HG02571 (cell line): ENCODE measurements around the gene ZNF862.

Source experiments
- ATAC-seq: cut with Tn5 transposase; IDR thresholded peaks from one replicate; pipeline ENCODE4 v1.9.1; 2021; ENCODE audit warnings: mild to moderate bottlenecking, moderate library complexity; ENCODE audit not compliant: unreplicated experiment

ZNF862 gene

DNA sequence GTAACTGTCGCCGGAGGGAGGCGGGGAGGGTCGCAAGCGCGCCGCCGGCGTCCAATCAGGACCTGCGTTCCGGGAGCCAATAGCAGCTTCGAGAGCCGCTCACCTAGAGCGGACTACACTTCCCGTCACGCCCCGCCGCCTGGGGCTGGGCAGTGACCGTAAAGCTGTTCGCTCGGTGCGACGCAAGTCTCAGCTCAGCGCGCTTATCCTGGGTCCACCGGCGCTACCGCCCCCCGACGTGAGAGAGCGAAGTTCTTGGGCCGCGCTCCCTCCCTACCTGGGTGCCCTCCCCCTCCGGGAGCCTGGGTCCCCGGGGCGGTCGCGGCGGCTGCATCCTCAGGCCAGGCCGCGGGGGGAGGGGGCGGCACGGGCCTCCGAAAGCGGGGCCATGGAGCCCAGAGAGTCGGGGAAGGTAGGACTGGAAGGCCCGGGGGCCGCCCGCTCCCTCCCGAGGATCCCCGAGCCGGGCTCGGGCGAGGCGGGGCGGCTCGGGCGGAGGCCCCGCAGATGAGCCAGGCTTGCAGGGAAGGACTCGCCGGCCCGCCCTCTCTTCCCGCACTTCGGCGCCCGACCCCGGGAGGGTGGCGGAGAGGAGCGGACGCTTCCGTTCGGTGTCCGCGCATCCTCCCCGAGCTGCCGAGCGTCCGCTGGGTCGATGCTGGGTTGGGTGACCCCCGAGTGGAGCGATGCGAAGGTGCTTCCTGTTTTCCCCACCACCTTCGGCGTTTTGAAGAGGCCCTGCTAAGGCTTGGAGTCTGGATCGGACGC lies at the start of gene ZNF862:
Gene ZNF862 (plus strand): TSS at position 152 of the 768 bp plus-strand sequence. CDS start 237 bp downstream, at position 389.
- peak; percentile 99 for ATAC-seq

DNA sequence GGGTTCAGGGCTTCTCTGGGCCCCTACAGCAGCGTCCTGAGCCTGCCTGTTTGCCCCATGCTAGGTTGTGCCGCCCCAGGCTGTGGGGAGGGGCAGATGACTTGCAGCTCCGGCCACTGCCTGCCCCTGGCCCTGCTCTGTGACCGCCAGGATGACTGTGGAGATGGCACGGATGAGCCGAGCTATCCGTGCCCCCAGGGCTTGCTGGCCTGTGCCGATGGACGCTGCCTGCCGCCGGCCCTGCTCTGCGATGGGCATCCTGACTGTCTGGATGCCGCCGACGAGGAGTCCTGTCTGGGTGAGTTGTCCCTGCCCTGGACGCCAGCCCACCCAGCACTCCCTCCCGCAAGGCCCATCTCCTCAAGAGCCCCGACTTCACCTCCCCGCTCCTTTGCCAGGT lies 49.1 kb upstream of the ZNF862 start:
- ATAC-seq = no peak

DNA sequence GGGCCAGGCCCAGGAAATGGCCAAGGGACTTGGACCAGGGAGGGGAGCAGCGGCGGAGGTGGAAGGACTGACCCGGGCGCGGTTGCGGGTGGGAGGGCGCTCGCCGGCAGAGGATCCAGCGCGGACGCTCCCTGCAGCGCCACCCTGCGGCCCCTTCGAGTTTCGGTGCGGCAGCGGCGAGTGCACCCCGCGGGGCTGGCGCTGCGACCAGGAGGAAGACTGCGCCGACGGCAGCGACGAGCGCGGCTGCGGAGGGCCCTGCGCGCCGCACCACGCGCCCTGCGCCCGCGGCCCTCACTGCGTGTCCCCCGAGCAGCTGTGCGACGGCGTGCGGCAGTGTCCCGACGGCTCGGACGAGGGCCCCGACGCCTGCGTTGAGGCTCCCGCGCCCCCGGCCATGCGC lies 48.0 kb upstream of the ZNF862 start:
- no peak for ATAC-seq

DNA sequence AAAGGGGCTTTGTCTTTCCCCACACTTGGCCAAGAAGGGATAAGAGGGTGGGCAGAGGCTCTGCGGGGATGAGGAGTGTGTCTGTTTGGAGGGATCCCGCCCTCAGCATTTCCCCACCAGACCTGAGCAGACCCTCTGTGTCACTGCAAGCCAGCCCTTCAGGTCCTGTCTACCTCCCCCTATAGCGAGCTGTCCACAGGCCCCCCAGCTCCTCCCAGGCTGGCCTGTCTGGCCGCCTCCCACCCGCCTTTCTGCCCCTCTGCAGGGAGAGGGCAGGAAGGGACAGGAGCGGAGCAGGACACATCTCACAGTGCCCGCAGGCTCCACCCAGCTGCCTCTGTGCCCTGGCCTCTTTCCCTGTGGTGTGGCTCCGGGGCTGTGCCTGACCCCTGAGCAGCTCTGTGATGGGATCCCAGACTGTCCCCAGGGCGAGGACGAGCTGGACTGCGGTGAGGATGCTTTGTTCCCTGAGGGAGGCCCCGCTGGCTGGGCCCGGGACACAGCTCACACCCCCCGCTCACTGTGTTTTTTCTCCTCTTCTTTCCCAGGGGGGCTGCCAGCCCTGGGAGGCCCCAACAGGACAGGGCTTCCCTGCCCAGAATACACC lies 47.3 kb upstream of the ZNF862 start:
- ATAC-seq = no peak

DNA sequence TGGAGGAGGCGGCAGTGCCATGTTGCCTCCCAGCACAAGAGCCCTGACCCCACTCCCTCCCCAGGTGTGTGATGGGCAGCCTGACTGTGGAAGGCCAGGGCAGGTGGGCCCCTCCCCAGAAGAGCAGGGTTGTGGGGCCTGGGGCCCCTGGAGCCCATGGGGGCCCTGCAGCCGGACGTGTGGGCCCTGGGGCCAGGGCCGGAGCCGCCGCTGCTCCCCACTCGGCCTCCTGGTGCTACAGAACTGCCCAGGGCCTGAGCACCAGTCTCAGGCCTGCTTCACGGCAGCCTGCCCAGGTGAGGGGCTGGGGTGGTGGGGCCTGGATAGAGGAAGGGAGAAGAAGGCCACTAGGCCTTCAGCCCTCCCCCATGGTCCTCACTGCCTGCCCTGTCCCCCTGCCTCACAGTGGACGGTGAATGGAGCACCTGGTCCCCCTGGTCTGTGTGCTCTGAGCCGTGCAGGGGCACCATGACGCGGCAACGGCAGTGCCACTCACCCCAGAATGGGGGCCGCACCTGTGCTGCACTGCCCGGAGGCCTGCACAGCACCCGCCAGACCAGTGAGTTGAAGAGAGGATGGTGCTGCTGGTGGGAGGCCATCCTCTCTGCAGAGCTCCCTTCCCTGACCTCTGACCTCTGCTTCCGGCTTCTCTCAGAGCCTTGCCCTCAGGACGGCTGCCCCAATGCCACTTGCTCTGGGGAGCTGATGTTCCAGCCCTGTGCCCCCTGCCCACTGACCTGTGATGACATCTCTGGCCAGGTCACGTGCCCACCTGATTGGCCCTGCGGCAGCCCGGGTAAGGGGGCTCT lies 46.6 kb upstream of the ZNF862 start:
- ATAC-seq = no peak

DNA sequence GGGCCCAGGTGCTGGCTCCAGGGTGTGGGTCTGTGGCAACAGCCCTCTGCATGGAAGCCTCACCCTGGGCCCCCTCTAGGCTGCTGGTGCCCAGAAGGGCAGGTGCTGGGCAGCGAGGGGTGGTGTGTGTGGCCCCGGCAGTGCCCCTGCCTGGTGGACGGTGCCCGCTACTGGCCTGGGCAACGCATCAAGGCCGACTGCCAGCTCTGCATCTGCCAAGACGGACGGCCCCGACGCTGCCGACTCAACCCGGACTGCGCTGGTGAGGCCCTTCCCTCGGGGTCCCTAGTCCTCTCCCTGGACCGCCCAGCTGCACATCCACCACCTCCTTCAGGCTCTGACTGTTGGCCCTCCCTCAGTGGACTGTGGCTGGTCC lies 46.0 kb upstream of the ZNF862 start:
- ATAC-seq = no peak

DNA sequence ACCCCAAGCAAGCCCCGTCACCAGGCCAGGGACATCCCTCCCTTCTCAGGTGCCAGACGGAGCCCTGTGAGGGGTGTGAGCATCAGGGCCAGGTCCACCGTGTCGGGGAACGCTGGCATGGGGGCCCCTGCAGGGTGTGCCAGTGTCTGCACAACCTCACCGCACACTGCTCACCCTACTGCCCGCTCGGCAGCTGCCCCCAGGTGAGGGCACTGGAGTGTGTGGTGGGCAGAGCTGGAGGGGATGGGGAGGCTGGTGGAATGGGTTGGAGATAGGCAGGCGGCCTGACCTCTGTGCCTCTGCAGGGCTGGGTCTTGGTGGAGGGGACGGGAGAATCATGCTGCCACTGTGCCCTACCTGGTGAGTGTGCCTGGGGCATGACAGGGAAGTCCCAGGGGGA lies 44.9 kb upstream of the ZNF862 start:
- no peak for ATAC-seq

DNA sequence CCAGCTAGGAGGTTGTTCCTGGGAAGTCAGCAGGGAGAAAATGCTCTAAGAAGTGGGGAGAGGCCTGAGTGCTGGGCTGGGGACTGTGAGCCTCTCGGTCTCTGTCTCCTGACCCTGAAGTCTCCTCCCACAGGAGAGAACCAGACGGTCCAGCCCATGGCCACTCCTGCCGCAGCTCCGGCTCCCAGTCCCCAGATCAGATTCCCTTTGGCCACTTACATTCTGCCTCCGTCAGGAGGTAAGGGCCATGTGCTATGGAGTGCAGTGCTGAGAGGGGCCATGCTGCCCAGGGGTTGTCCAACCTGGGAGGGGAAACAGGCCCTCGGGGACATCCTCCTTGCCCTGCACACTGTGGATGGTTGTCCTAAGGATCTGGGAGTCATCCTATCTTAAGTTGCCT lies 43.5 kb upstream of the ZNF862 start:
- no peak for ATAC-seq

DNA sequence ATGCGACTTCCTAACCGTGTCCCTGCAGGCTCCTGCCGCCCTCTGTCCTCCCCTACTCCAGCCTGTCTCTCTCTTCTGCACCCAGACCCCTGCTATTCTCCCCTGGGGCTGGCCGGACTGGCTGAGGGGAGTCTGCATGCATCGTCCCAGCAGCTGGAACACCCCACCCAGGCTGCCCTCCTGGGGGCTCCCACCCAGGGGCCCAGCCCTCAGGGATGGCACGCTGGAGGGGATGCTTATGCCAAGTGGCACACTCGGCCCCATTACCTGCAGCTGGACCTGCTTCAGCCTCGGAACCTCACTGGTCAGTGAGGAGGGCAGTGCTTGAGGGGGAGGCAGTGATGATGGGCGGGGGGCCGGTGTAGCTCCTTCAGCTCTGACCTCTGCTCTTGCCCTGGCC lies 43.0 kb upstream of the ZNF862 start:
- no peak for ATAC-seq

DNA sequence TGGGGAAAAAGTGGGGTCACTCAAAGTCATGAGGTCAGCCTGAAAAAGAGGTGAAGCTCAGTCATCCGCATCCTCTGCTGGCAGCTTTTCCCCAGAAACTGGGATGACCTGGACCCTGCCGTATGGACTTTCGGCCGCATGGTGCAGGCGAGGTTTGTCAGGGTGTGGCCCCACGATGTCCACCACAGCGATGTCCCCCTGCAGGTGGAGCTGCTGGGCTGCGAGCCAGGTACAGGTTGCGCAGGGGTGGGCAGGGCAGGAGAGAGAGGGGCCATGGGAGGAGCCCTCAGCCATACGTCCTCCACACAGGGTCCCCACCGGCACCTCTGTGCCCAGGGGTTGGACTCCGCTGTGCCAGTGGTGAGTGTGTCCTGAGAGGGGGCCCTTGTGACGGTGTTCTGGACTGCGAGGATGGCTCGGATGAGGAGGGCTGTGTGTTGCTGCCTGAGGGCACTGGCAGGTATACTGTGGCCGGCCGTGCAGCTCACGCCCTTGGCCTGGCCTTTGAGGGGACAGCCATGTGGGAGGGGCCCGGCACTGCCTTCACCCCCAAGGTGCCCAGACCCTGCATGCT lies 41.8 kb upstream of the ZNF862 start:
- no peak for ATAC-seq

DNA sequence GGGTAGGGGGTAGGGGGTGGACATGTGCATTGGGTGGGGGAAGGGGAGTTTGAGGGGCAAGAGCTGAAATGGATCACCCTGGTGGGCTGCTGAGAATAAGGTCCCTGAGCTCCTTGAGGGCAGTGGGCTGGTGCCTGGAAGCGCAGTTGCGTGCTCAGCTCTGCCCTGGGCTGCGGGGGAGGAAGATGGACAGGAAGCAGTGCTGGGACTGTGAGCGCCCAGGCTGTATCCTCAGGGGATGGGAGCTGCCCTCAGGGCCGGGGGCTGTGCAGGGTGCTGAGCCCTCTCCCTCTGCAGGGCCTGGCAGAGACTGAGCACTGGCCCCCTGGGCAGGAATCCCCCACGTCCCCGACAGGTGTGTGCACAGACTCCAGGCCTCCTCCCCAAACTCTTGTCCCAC lies 40.4 kb upstream of the ZNF862 start:
- no peak for ATAC-seq

DNA sequence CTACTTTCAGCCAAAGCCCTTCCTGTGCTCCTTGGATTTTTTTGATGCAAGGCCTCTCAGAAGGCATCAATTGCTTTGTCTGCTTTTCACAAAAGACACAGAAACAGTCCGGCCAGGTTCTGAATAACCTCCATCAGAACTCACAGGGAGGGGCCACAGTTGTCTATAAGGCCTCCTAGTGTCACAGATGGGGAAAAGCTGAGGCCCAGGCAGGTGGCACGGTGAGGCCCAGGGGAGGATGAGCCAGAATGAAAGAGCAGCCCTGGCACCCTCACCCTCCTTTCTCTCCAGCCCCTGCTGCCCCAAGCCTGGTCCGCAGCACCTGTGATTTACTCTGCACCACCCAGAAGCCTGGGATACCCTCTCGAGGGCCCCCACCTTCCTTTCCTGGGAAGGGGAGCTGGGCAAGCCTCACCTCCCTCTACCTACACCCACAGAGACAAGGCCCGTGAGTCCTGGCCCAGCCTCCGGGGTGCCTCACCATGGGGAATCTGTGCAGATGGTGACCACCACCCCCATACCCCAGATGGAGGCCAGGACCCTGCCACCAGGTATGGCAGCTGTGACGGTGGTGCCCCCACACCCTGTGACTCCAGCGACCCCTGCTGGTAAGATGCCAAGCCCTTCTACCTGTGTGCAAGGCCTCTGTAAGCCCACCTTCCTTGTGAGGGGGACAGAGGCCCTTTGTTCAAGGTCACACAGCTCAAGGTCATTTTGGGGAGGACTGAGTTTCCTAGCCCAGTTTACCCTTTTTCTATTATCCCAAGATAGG lies 38.6 kb upstream of the ZNF862 start:
- no peak for ATAC-seq

DNA sequence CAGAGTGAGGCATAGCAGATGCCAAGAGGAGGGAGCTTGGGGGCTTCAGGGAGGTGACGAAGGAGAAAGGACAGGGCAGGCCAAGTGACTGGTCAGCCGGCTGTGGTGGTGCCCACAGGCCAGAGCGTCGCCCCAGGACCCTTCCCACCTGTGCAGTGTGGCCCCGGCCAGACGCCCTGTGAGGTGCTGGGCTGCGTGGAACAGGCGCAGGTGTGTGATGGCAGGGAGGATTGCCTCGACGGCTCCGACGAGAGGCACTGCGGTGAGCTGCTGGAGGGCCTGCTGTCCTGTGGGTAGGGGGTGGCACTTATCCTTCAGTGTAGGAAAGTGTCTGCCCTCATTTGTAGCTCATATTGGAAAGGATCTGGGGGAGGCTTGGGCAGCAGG lies 38.0 kb upstream of the ZNF862 start:
- no peak for ATAC-seq

DNA sequence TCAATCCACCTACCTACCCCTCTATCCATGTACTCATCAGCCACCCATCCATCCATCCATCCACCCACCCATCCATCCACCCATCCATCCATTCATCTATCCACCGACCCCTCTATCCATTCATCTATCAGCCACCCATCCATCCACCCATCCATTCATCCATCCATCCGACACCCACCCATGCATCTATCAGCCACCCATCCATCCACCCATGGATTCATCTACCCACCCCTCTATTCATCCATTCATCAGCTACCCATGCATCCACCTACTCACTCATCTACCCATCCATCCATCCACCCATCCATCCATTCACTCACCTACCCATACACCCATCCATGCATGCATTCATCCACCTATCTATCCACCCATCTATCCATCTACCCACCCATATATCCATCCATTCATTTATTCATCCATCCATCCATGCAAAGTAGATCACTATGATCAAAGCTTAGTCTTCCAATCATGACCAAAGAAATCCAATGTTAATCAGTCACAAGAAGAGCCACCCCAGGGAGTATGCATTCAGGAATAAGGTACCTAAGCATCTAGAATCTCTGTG lies 37.1 kb upstream of the ZNF862 start:
- ATAC-seq = no peak

DNA sequence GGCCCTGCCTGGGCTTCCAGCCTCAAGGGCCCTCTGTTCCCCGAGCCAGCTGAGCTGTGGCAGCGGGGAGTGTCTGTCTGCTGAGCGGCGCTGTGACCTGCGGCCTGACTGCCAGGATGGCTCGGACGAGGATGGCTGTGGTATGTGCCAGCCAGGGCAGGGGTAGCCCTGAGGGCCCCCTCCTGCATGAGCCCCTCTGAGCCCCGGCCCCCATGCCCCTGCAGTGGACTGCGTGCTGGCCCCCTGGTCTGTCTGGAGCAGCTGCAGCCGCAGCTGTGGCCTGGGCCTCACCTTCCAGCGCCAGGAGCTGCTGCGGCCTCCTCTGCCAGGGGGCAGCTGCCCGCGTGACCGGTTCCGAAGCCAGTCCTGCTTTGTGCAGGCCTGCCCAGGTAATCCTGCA lies 36.4 kb upstream of the ZNF862 start:
- ATAC-seq = no peak

DNA sequence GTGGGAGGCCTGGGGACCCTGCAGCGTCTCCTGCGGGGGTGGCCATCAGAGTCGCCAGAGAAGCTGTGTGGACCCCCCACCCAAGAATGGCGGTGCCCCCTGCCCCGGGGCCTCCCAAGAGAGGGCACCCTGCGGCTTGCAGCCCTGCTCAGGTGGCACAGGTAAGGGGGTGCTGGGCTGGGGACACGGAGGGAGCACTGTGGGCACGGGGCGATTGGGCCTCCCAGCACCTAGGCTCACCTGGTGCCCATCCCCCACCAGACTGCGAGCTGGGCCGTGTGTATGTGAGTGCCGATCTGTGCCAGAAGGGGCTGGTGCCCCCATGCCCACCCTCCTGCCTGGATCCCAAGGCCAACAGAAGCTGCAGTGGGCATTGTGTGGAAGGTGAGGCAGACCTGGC lies 35.2 kb upstream of the ZNF862 start:
- ATAC-seq = no peak

DNA sequence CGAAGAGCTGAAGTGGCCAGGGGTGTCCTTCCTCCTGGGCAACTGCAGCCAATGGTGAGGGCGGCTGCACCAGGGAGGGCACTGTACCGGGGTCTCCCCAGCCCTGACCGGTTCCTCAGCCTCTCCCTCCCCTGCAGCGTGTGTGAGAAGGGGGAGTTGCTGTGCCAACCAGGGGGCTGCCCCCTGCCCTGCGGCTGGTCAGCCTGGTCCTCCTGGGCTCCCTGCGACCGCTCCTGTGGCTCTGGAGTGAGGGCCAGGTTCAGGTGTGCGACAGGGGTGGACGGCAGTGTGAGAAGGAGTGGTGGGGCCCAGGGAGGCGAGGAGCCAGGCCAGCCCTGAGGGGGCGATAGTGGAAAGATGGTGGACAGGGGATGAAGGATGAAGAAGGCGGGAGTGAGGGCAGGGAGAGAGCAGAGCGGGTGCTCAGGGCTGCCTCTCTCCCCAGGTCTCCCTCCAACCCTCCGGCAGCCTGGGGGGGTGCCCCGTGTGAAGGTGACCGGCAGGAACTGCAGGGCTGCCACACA lies 34.6 kb upstream of the ZNF862 start:
- ATAC-seq = no peak

DNA sequence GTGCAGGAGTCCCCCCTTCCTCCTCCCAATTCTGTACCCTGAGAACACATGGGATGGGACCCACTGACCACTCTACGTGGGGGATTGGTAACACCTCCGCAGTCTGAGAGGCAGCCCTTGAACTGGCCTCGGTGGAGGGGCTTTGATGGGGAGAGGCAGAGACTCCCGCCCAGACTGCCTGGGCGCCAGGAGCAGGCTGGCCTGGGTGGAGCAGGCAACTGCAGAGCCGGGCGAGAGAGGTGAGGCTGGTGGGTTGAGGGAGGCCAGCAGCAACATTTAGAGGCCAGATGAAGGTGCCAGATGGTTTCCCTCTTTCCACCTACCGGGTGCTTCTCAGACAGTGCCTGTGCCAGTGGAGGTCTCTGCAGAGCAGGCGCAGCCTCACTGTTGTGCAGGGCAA lies 34.1 kb upstream of the ZNF862 start:
- ATAC-seq = no peak

DNA sequence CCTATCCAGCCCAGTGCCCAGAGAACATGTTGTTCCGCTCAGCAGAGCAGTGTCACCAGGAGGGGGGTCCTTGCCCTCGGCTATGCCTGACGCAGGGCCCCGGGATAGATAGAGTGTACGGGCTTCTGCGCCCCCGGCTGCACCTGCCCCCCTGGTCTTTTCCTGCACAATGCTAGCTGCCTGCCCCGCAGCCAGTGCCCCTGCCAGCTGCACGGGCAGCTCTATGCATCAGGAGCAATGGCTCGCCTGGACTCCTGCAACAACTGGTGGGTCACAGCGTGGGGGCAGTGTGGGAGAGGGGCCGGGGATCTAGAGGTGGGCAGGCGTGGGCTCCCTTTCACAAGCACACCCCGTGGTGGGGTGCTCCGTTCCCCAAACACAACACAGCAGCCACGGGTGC lies 31.4 kb upstream of the ZNF862 start:
- ATAC-seq = no peak

DNA sequence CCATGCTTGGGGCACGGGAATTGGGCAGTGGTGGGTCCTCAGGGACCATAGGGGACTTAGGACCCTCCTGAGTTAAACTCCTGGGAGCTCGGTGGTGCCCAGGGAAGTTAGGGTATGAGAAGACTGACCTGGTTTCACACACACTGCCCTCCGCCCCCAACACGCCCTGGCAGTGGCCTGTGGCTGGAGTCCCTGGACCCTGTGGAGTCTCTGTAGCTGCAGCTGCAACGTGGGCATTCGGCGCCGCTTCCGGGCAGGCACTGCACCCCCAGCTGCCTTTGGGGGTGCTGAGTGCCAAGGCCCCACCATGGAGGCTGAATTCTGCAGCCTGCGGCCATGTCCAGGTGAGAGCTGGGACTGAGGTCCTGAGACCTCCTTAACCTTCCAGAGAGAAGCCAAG lies 29.9 kb upstream of the ZNF862 start:
- no peak for ATAC-seq
